G401.6 (cell line): ENCODE results near the gene TTC7B.
"Not testable (repeated sequence)": the region's sequence is repeated elsewhere in the genome, so short reads cannot be mapped to it uniquely, and the experiment has no call there.

Source experiments
- FAIRE-seq: peaks from 2 replicates; lab custom pipeline; 2012; peaks lifted over from hg19 to GRCh38; lab: Jason Lieb, UNC

TTC7B gene

GRCh38 chr14:90815822-90816662 is at the start of gene TTC7B:
Gene TTC7B (minus strand): TSS chr14:90816430. CDS start chr14:90816295, 135 bp downstream.
- FAIRE-seq, result no peak

GRCh38 chr14:90864741-90865140 is 48.5 kb upstream of the TTC7B start:
- FAIRE-seq, result no peak

GRCh38 chr14:90858511-90858910 is 42.3 kb upstream of the TTC7B start:
- FAIRE-seq, result no peak

GRCh38 chr14:90857866-90858265 is 41.6 kb upstream of the TTC7B start:
- FAIRE-seq, result no peak

- not testable (repeated sequence) for FAIRE-seq
These were observed 39.9 kb upstream of the TTC7B start for GRCh38 chr14:90856115-90856514.

- FAIRE-seq, result peak; percentile 44
These were observed 36.9 kb upstream of the TTC7B start for GRCh38 chr14:90853116-90853515.

GRCh38 chr14:90851327-90852036 is 35.3 kb upstream of the TTC7B start:
- FAIRE-seq, result no peak

GRCh38 chr14:90850487-90850886 is 34.3 kb upstream of the TTC7B start:
- FAIRE-seq, result no peak

- FAIRE-seq, result no peak
These were observed 33.7 kb upstream of the TTC7B start for GRCh38 chr14:90849787-90850444.

- FAIRE-seq, result no peak
These were observed 32.9 kb upstream of the TTC7B start for GRCh38 chr14:90848944-90849731.

GRCh38 chr14:90846511-90846910 is 30.3 kb upstream of the TTC7B start:
- FAIRE-seq, result no peak

- no peak for FAIRE-seq
These were observed 28.1 kb upstream of the TTC7B start for GRCh38 chr14:90844321-90844720.

- FAIRE-seq, result no peak
These were observed 26.5 kb upstream of the TTC7B start for GRCh38 chr14:90842726-90843125.

GRCh38 chr14:90840667-90841066 is 24.4 kb upstream of the TTC7B start:
- not testable (repeated sequence) for FAIRE-seq

GRCh38 chr14:90839889-90840266 is 23.6 kb upstream of the TTC7B start:
- no peak for FAIRE-seq

- no peak for FAIRE-seq
These were observed 23.0 kb upstream of the TTC7B start for GRCh38 chr14:90839024-90839888.

- not testable (repeated sequence) for FAIRE-seq
These were observed 22.3 kb upstream of the TTC7B start for GRCh38 chr14:90838531-90838930.

GRCh38 chr14:90837355-90837754 is 21.1 kb upstream of the TTC7B start:
- no peak for FAIRE-seq

GRCh38 chr14:90836692-90837063 is 20.4 kb upstream of the TTC7B start:
- no peak for FAIRE-seq

- FAIRE-seq, result no peak
These were observed 15.6 kb upstream of the TTC7B start for GRCh38 chr14:90831821-90832220.
